Spleen (tissue), 7 donors: ENCODE data around the gene HSF2.

Source experiments
- CTCF ChIP-seq, 11 experiments: fragments of 200-600 bp in 7 of 11; fragments of 450-650 bp in 4 of 11; sonication (generic) in 4 of 11; IDR thresholded peaks in 8 of 11; conservative IDR thresholded peaks in 3 of 11; 1 replicate in 7 of 11; 2 replicates in 4 of 11; pipeline versions ENCODE4 v1.4.0 to v1.8.0; 2016 to 2021; ENCODE audit warnings: antibody characterized with exemption in 11 of 11, inconsistent platforms in 4 of 11, mild to moderate bottlenecking in 1 of 11
- POLR2A ChIP-seq, 3 donors: fragments of 450-650 bp; IDR thresholded peaks; one replicate each; pipeline ENCODE4 v1.5.1; 2017; ENCODE audit warnings: antibody characterized with exemption in 3 of 3, mild to moderate bottlenecking in 1 of 3
- donor health status: DM: no; HTN: no; CAD: no; lungs with moderate emphysema.
- donor health status: DM: no; HTN: no; CAD: no.
- donor health status: DM: no; HTN: no; CAD: no.

- TF ChIP-seq CTCF (IDR thresholded peaks at IDR 0.05 in 8 of 11, conservative IDR thresholded peaks at IDR 0.05 in 3 of 11), result no peak
- TF ChIP-seq POLR2A (IDR thresholded peaks at IDR 0.05), result no peak
Observed at GRCh38 chr6:122426597-122426996, 27.1 kb downstream of the HSF2 start.
